HFF-Myc (cell line): ENCODE results near the gene PTPRN2.

Source experiments
- DNase-seq: peaks from one replicate; pipeline ENCODE4 v3.0.0-alpha.2; 2011; ENCODE audit warnings: low read depth; ENCODE audit errors: extremely low read depth
- H3K4me3 ChIP-seq: replicated peaks from 2 replicates; pipeline ENCODE4 v1.5.1; 2011; ENCODE audit warnings: low read depth, mild to moderate bottlenecking, control low read depth, low read length
- CTCF ChIP-seq: IDR thresholded peaks from 2 replicates; pipeline ENCODE4 v1.5.1; 2012; ENCODE audit warnings: mild to moderate bottlenecking, low read depth, low read length, control low read depth; ENCODE audit errors: missing control alignments

Gene PTPRN2

GRCh38 chr7:157685430-157686284 lies 902.0 kb downstream of the PTPRN2 start:
- H3K4me3 ChIP-seq: no peak overlapping the region

DNA sequence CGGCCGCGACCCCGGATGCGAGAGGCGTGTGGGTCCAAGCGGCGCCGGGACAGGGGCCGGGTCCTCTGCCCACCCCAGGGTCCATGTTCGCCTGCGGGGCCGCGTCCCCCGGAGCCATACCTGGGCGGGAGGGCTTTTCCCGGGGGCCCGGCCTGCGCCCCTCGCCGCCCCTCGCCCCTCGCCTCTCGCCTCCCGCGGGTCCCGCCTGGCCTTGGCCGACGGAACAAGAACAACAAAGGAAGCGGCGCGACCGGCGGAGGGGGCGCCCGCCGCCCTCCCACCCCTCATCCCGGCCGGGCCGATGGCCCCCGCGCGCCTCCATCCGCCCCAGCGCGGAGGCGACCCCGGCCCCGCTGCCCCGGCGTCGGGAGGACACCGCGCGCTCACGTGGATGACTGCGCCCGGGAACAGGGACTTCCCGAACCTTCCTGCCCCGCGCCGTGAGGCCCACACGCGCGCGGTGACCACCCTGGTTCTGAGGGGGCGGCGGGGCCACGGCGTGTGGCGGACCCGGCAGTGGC lies 902.7 kb downstream of the PTPRN2 start:
- no peak for TF ChIP-seq CTCF
- DNase-seq: no peak
- H3K4me3 ChIP-seq: no peak overlapping the region

More at GRCh38 chr7:157685430-157686284, 902.0 kb downstream of the PTPRN2 start:
- DNase-seq: no peak
- no peak for TF ChIP-seq CTCF

- H3K4me3 ChIP-seq: no peak overlapping the region
- no peak for TF ChIP-seq CTCF
- DNase-seq: no peak
Observed at GRCh38 chr7:157684157-157684908, 903.3 kb downstream of the PTPRN2 start.

- H3K4me3 ChIP-seq: no peak overlapping the region
- no peak for DNase-seq
- TF ChIP-seq CTCF: no peak
Observed at GRCh38 chr7:157683747-157684156, 903.9 kb downstream of the PTPRN2 start.

- DNase-seq: no peak
- no peak overlapping the region for H3K4me3 ChIP-seq
- no peak for TF ChIP-seq CTCF
Observed at GRCh38 chr7:157682946-157683746, 904.5 kb downstream of the PTPRN2 start.
